GM08714 (cell line): Measurements from ENCODE around the gene DYNLRB1.

Experiments used
- H3K4me3 ChIP-seq: fragments of 200-500 bp; sonication (Bioruptor generic); 2 replicates; pipeline ENCODE4 v1.5.1; 2014; ENCODE audit warnings: mild to moderate bottlenecking, low read length, inconsistent platforms
- ZNF274 ChIP-seq: IDR thresholded peaks from 2 replicates; pipeline ENCODE4 v1.6.1; 2012; ENCODE audit warnings: mild to moderate bottlenecking, low read depth, low read length

DYNLRB1 gene

GRCh38 chr20:34535857-34536256, 19.6 kb downstream of the DYNLRB1 start:
- H3K4me3 ChIP-seq: no peak overlapping the region
- TF ChIP-seq ZNF274: no peak

GRCh38 chr20:34536798-34537394, 20.7 kb downstream of the DYNLRB1 start:
- no peak for TF ChIP-seq ZNF274
- no peak overlapping the region for H3K4me3 ChIP-seq

DNA sequence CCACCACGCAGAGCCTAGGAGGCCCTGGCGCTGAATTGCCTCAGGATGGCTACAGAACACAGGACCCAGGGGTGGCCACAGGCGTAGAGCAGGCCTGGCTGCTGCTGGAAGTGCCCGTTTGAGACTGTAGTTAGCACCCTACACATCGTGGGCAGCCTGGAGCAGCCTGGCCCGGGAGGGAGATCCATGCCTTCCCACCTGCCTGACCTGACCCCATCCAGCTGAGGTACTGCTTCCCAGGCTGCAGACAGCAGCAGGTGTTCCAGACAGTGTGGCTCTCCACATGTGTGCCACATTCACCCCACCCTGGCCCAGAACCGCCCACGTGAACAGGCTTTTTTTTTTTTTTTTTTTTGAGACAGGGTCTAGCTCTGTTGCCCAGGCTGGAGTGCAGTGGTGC, 21.4 kb downstream of the DYNLRB1 start:
- no peak for TF ChIP-seq ZNF274
- no peak overlapping the region for H3K4me3 ChIP-seq

GRCh38 chr20:34538671-34539123, 22.5 kb downstream of the DYNLRB1 start:
- no peak for TF ChIP-seq ZNF274
- no peak overlapping the region for H3K4me3 ChIP-seq

DNA sequence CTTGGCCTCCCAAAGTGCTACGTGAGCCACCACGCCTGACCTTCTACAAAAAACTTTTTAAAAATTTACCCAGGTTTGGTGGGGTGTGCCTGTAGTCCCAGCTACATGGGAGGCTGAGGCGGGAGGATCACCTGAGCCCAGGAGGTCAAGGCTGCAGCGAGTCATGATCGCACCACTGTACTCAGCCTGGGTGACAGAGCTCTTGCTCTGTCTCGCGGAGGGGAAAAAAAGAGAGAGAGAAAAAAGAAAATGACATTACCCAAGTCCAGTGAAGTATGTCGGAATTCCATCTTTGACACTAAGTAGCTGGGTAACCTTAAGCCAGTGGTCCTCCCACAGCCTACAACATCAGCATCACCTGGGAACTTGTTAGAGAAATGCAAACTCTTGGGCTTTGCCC, 23.5 kb downstream of the DYNLRB1 start:
- TF ChIP-seq ZNF274: no peak
- H3K4me3 ChIP-seq: no peak overlapping the region

- H3K4me3 ChIP-seq: no peak overlapping the region
- no peak for TF ChIP-seq ZNF274
These were observed 24.5 kb downstream of the DYNLRB1 start for GRCh38 chr20:34540596-34541263.

- TF ChIP-seq ZNF274: no peak
These were observed 25.2 kb downstream of the DYNLRB1 start for GRCh38 chr20:34541264-34541901.

DNA sequence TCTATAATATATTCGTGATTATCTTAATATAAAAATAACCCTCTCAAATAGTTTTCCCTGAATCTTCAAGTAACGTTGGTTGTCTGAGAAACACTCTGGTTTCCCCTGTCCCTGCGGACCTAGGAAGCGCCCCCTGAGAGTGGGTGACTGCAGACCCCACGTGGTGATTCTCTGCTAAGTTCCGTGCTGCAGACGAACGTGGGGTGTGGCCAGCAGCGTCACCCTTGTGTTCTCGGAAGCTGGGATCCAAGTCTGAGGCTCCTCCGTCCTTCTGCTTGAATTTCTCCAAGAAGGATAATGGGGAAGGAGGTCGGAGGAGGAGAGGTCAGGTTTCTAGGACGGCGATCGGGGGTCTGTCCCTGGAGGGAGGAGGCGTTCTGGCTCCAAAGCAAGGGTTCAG, 25.7 kb downstream of the DYNLRB1 start:
- H3K4me3 ChIP-seq: no peak overlapping the region
- TF ChIP-seq ZNF274: no peak

More at GRCh38 chr20:34541264-34541901, 25.2 kb downstream of the DYNLRB1 start:
- no peak overlapping the region for H3K4me3 ChIP-seq

- no peak for TF ChIP-seq ZNF274
- H3K4me3 ChIP-seq: no peak overlapping the region
These were observed 26.2 kb downstream of the DYNLRB1 start for GRCh38 chr20:34542439-34542838.

DNA sequence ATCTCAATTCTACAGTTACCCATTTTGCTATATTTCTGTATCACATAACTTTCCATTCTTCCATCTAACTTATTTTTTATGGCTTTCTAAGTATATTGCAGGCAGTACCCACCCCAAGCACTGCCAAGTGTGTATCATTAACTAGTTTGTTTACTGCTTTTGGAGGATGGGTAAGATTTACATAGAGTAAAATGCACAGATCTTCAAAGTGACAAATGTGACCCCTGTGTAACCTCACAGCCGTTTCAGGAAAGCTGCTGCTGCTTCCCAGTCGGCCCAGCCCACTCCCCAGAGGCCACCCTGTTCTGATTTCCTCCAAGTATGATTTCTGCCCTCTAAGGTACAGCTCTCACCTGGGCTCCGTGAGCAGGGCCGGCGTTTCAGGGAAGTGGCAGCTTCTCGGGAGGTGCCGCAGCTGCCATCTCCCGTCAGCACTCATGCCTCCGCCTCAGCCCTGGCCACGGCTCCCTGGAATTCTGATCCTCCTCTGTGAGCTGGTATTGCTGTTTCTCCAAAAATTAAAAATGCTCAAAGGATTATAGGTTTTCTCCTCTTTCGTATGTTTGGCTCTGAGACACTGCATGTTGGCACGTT, 27.3 kb downstream of the DYNLRB1 start:
- H3K4me3 ChIP-seq: no peak overlapping the region
- TF ChIP-seq ZNF274: no peak

GRCh38 chr20:34544109-34544796, 28.0 kb downstream of the DYNLRB1 start:
- TF ChIP-seq ZNF274: no peak
- no peak overlapping the region for H3K4me3 ChIP-seq

DNA sequence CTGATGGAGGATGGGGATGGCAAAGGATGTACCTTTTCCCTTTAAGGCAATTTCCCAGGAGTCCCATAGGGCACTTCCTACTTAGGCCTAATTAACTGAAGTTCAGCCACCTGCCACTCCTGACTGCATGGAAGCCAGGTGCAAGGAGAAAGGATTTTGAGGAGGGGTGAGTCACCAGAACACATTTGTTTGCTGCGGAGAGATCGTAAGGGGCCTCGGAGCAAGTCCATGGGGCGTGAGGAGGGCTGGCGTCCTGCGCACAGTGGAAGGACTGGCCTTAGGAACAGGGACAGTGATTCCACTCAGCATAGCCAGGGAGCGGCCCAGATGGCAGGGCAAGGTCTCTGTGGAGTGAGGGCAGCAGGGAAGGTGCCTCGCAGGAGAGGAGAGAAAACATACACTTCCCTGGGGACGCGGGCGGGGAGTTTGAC, 30.5 kb downstream of the DYNLRB1 start:
- TF ChIP-seq ZNF274: no peak
- H3K4me3 ChIP-seq: no peak overlapping the region

DNA sequence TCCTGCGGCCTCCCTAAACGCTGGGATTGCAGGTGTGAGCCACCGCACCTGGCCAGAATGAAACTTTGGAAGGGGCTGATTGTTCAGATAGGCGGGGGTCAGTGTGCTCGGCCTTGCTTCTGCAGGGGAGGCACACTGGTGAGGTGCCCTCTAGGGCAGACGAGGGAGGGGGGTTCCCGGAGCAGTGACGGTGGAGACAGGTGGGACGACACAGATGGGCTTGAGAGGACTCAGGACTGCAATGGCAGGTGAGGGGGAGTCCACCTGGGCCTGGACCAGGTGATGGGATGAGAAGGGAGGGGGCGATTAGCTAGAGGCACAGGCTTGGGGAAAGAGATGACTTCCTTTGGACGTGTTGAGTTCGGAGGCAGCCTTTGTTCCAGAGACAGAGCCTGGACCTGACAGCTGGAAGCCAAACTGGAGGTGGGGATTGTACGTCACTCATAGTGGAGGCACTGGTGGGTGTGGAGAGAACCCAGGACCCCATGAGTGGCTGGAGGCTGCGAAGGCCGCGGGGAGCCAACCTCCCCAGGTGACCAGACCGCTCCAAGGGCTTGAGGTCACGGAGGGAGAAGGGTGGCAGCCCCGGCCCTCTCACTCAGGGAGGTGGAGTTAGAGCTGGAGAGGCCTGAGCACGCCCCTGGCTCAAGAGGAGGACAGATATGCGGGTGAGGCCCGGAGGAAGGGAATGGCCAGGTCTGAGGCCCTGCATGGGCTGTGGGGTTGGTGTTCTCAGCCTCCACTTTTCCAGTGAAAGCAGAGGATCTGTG, 31.8 kb downstream of the DYNLRB1 start:
- no peak overlapping the region for H3K4me3 ChIP-seq
- no peak for TF ChIP-seq ZNF274
